Liver (tissue), 9 donors: ENCODE measurements around the gene C10orf95. TPM values are rescaled to one million over a fixed set of nuclear protein-coding genes. Genes with fewer than 3 reads are reported as not detected.

Experiments
- DNase-seq: peaks from one replicate; pipeline ENCODE4 v3.0.0-alpha.2; 2017; ENCODE audit warnings: low spot score
- H3K27ac ChIP-seq, 2 donors: one replicate each; pipeline ENCODE4 v1.7.0; 2013; ENCODE audit warnings: inconsistent platforms in 2 of 2, low read length in 2 of 2, control low read depth in 1 of 2, low read depth in 1 of 2, mild to moderate bottlenecking in 1 of 2
- H3K27me3 ChIP-seq, 4 donors: one replicate each; pipeline versions ENCODE4 v1.6.1 to v1.7.0; 2013; ENCODE audit warnings: low read length in 3 of 4, inconsistent platforms in 1 of 4, mild to moderate bottlenecking in 1 of 4, moderate library complexity in 1 of 4; ENCODE audit not compliant: control insufficient read depth in 4 of 4, insufficient read depth in 4 of 4
- H3K36me3 ChIP-seq, 4 donors: one replicate each; pipeline versions ENCODE4 v1.6.1 to v1.7.0; 2013; ENCODE audit warnings: low read length in 3 of 4, mild to moderate bottlenecking in 3 of 4, low read depth in 1 of 4, moderate library complexity in 1 of 4; ENCODE audit not compliant: control insufficient read depth in 4 of 4, insufficient read depth in 3 of 4
- H3K4me1 ChIP-seq, 4 donors: one replicate each; pipeline versions ENCODE4 v1.6.1 to v1.7.0; 2013; ENCODE audit warnings: low read length in 3 of 4, mild to moderate bottlenecking in 3 of 4, moderate library complexity in 1 of 4; ENCODE audit not compliant: control insufficient read depth in 4 of 4, insufficient read depth in 4 of 4
- H3K4me3 ChIP-seq, 3 donors: one replicate each; pipeline versions ENCODE4 v1.6.1 to v1.7.0; 2013; ENCODE audit warnings: low read length in 3 of 3, control low read depth in 1 of 3, low read depth in 1 of 3, mild to moderate bottlenecking in 1 of 3
- H3K9ac ChIP-seq, 2 donors: one replicate each; pipeline ENCODE4 v1.7.0; 2013; ENCODE audit warnings: low read length in 2 of 2, mild to moderate bottlenecking in 2 of 2, moderate library complexity in 2 of 2, control low read depth in 1 of 2, low read depth in 1 of 2
- H3K9me3 ChIP-seq, 4 donors: one replicate each; pipeline versions ENCODE4 v1.6.1 to v1.7.0; 2013; ENCODE audit warnings: low read length in 3 of 4; ENCODE audit not compliant: control insufficient read depth in 4 of 4
- EGR1 ChIP-seq, 2 donors: IDR thresholded peaks; 2 replicates each; pipeline ENCODE4 v1.6.1; 2016 to 2018; ENCODE audit warnings: antibody characterized with exemption in 2 of 2, low read depth in 2 of 2
- FOXA2 ChIP-seq: IDR thresholded peaks from 2 replicates; pipeline ENCODE4 v1.6.1; 2016; ENCODE audit warnings: antibody characterized with exemption
- GABPA ChIP-seq, 2 donors: IDR thresholded peaks in 1 of 2; conservative IDR thresholded peaks in 1 of 2; 2 replicates each; pipeline ENCODE4 v1.6.1; 2016; ENCODE audit warnings: antibody characterized with exemption in 2 of 2, mild to moderate bottlenecking in 1 of 2, moderate library complexity in 1 of 2
- HNF4G ChIP-seq: IDR thresholded peaks from 2 replicates; pipeline ENCODE4 v1.6.1; 2016; ENCODE audit warnings: antibody characterized with exemption
- NR2F2 ChIP-seq: IDR thresholded peaks from 2 replicates; pipeline ENCODE4 v1.6.1; 2016; ENCODE audit warnings: antibody characterized with exemption
- TAF1 ChIP-seq: conservative IDR thresholded peaks from 2 replicates; pipeline ENCODE4 v1.6.1; 2016; ENCODE audit warnings: antibody characterized with exemption, mild to moderate bottlenecking
- YY1 ChIP-seq: IDR thresholded peaks from 2 replicates; pipeline ENCODE4 v1.6.1; 2016; ENCODE audit warnings: antibody characterized with exemption, mild to moderate bottlenecking
- WGBS: extraction: QIAGEN DNeasy Blood & Tissue Kit; methylation state at CpG from one replicate; pipeline ENCODE4 v1.1.7; 2013; 5-methylcytosine and 5-hydroxymethylcytosine counted together
- polyA plus RNA-seq, 2 donors: library from polyadenylated mRNA; stranded (reverse) in 1 of 2; unstranded in 1 of 2; fragments of 200-250 nt in 1 of 2; fragments of >200 nt in 1 of 2; fragmentation: Nextera tagmentation in 1 of 2; extraction: Ambion mirVana in 1 of 2; gene quantifications; one replicate each; pipeline versions ENCODE4 v1.2.1 to v1.2.3, GENCODE V29; 2013 to 2015
- total RNA-seq, 2 donors: library from RNA; depleted of rRNA; stranded (reverse); fragments of >200 nt; gene quantifications; one replicate each; pipeline ENCODE4 v1.2.3, GENCODE V29; 2014
- TF ChIP-seq, protein P1 (sequence below): fragments of 150-350 bp; IDR thresholded peaks from 2 replicates; pipeline ENCODE4 v1.5.1; 2017; ENCODE audit warnings: improper control_type of control experiment, low read depth, low read length; ENCODE audit not compliant: missing input control
- TF ChIP-seq, protein P2 (sequence below): IDR thresholded peaks from 2 replicates; pipeline ENCODE4 v1.6.1; 2016; ENCODE audit warnings: antibody characterized with exemption, mild to moderate bottlenecking
- donor health status: healthy.
- donor health status: healthy.
- donor health status: healthy.
- donor health status: healthy.
- donor health status: healthy.

The C10orf95 gene
- total and polyA plus RNA-seq, 4 donors, result 0.09 to 0.24 TPM; not detected in 2

DNA sequence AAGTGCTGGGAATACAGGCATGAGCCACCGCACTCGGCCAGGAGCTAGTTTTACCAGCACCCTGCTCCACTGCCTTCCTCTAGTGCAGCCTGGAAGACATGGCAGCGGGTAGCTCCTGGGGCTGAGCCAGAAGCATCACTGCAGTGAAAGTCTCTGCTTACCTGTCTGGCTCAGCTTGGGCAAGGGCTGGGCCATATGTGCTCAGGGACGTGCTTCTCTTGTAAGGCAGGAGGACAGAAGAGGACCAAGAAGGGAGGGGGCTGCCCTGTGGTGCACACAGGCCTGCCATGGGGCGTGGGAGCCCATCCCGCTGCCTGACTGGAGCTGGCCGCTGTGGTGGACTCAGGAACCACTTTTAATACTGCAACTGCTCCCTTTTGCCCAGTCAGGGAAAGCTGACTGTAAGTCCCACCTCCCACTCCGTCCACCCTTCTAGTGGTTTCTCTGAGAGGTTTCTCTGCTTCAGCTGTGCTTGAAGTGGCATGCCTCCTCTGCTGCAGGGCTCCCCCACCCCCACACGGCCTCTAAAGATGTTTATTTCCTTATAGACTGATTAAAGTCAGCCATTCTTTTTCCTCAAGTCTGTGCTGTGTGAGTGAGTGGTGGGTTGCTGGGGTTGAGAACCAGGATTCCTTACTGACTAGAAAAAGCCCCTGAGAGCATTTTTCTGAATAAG lies 25.3 kb upstream of the C10orf95 start:
- no peak for TF ChIP-seq FOXA2
- no peak for TF ChIP-seq GABPA (IDR thresholded peaks at IDR 0.05 in 1 of 2, conservative IDR thresholded peaks at IDR 0.05 in 1 of 2)
- no peak for TF ChIP-seq HNF4G
- TF ChIP-seq, protein P1, sequence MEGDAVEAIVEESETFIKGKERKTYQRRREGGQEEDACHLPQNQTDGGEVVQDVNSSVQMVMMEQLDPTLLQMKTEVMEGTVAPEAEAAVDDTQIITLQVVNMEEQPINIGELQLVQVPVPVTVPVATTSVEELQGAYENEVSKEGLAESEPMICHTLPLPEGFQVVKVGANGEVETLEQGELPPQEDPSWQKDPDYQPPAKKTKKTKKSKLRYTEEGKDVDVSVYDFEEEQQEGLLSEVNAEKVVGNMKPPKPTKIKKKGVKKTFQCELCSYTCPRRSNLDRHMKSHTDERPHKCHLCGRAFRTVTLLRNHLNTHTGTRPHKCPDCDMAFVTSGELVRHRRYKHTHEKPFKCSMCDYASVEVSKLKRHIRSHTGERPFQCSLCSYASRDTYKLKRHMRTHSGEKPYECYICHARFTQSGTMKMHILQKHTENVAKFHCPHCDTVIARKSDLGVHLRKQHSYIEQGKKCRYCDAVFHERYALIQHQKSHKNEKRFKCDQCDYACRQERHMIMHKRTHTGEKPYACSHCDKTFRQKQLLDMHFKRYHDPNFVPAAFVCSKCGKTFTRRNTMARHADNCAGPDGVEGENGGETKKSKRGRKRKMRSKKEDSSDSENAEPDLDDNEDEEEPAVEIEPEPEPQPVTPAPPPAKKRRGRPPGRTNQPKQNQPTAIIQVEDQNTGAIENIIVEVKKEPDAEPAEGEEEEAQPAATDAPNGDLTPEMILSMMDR, result no peak

DNA sequence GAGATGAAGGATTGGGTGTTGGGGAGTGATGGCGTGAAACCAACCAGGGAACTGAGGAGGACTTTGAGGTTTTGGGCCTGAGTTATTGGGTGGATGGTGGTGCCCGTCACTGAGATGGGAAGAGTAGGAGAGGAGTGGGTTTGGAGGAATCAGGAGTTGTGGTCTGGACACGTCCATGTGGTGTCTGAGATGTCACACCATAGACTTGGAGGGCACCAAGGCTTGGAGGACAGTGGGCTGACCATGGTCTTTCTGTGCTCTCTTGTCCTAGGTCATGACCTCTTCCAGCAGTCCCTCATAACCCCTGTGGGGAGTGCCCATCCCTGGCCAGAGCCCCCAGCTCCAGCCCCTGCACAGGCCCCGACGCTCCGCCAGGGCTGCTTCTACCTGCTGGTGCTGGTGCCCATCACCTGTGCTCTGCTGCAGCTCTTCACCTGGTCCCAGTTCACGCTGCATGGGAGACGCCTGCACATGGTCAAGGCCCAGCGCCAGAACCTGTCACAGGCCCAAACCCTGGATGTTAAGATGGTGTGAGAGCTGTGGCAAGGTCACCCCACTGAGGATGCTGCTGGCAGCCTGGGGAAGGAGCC lies 24.2 kb upstream of the C10orf95 start:
- peaks cover 0 to 3% (median 1%) of the 10 kb centered on the region in 4 donors for H3K4me1 ChIP-seq
- H3K36me3 ChIP-seq, result peaks cover 0 to 9% (median 5%) of the 10 kb centered on the region in 4 donors
- H3K27me3 ChIP-seq, result no peaks in the 10 kb centered on the region
- no peaks in the 10 kb centered on the region for H3K9me3 ChIP-seq
- no peak for DNase-seq
- H3K4me3 ChIP-seq, result no peak overlapping the region
- TF ChIP-seq, protein P2, sequence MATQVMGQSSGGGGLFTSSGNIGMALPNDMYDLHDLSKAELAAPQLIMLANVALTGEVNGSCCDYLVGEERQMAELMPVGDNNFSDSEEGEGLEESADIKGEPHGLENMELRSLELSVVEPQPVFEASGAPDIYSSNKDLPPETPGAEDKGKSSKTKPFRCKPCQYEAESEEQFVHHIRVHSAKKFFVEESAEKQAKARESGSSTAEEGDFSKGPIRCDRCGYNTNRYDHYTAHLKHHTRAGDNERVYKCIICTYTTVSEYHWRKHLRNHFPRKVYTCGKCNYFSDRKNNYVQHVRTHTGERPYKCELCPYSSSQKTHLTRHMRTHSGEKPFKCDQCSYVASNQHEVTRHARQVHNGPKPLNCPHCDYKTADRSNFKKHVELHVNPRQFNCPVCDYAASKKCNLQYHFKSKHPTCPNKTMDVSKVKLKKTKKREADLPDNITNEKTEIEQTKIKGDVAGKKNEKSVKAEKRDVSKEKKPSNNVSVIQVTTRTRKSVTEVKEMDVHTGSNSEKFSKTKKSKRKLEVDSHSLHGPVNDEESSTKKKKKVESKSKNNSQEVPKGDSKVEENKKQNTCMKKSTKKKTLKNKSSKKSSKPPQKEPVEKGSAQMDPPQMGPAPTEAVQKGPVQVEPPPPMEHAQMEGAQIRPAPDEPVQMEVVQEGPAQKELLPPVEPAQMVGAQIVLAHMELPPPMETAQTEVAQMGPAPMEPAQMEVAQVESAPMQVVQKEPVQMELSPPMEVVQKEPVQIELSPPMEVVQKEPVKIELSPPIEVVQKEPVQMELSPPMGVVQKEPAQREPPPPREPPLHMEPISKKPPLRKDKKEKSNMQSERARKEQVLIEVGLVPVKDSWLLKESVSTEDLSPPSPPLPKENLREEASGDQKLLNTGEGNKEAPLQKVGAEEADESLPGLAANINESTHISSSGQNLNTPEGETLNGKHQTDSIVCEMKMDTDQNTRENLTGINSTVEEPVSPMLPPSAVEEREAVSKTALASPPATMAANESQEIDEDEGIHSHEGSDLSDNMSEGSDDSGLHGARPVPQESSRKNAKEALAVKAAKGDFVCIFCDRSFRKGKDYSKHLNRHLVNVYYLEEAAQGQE, result no peak
- no peak for TF ChIP-seq NR2F2
- no peak for TF ChIP-seq YY1
- TF ChIP-seq EGR1 (IDR thresholded peaks at IDR 0.05; ENCODE audit: low read depth in 2 of 2), result no peak
- no peak for TF ChIP-seq TAF1
- 96% methylated on average over 9 of the region's 9 CpGs for WGBS
- H3K9ac ChIP-seq, result no peak overlapping the region
- H3K27ac ChIP-seq, result no peak overlapping the region

More for the DNA sequence above, 25.3 kb upstream of the C10orf95 start:
- Histone ChIP-seq H3K9me3 (no peaks in the 10 kb centered on the region), H3K4me1 (peaks cover 0 to 3% (median 1%) of the 10 kb centered on the region in 4 donors), H3K27me3 (no peaks in the 10 kb centered on the region), H3K36me3 (peaks cover 0 to 20% (median 14%) of the 10 kb centered on the region in 4 donors), H3K27ac (no peak overlapping the region), H3K9ac (no peak overlapping the region), H3K4me3 (no peak overlapping the region)
- DNase-seq, result no peak
- 84% methylated on average over 9 of the region's 9 CpGs for WGBS
